Occipital lobe (tissue), 2 donors: ENCODE measurements around the gene ADAM12. TPM values are rescaled to one million over a fixed set of nuclear protein-coding genes. Genes with fewer than 3 reads are reported as not detected.
"Not testable (repeated sequence)": the region's sequence is repeated elsewhere in the genome, so short reads cannot be mapped to it uniquely, and the experiment has no call there.

Experiments used
- DNase-seq: peaks from one replicate; lab custom pipeline; 2025; lab: John Stamatoyannopoulos, UW
- total RNA-seq: library from RNA; depleted of rRNA; stranded (reverse); fragments of >200 nt; gene quantifications from one replicate; pipeline ENCODE4 v1.2.3, GENCODE V29; 2014

ADAM12 gene
- total RNA-seq, 1 donor from 2014 or later: 4.7 TPM

DNA sequence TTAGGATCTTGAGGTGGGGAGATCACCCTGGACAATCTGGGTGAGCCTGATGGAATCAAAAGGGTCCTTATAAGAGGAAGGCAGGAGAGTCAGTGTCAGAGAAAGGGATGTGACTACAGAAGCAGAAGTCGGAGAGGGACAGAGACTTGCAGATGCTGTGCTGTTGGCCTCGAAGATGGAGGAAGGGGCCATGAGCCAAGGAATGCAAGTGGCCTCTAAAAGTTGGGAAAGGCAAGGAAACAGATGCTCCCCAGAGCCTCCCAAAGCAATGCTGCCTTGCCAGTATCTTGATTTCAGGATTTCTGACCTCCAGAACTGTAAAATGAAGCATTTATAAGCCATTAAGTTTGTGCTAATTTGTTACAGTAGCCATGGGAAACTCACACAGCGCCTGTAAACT is 326.8 kb downstream of the ADAM12 start:
- DNase-seq: no peak

DNA sequence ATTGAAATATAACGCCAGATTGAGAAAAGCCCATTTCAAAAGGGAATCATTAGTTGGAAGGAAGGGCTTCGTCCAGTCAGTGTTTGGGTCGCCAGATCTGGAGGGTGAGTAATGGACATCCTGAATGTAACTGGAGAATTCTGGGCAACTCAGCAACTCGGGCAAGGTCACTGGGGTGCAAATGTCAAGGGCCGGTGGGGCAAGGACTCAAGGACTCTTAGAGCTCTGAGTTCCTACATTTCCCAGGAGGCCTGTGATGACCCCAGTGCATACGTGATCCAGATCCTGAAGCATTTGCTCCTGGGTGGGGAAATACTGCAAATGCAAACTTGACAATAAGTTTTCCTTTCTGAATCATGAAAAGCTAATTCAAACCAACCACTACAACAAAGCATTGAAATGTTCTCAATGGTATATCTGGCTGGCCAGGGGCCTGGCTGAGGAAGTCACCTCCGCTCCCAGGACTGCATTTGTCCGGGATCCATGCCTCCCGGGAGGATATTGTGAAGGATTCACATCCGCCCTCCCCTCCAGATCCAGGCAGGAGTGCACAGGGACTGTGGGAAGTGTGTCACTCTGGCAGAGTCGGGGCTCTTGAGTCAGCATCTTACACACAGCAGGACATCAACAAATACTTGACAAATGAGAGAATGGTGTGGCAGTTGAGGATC is 327.9 kb downstream of the ADAM12 start:
- DNase-seq: no peak

DNA sequence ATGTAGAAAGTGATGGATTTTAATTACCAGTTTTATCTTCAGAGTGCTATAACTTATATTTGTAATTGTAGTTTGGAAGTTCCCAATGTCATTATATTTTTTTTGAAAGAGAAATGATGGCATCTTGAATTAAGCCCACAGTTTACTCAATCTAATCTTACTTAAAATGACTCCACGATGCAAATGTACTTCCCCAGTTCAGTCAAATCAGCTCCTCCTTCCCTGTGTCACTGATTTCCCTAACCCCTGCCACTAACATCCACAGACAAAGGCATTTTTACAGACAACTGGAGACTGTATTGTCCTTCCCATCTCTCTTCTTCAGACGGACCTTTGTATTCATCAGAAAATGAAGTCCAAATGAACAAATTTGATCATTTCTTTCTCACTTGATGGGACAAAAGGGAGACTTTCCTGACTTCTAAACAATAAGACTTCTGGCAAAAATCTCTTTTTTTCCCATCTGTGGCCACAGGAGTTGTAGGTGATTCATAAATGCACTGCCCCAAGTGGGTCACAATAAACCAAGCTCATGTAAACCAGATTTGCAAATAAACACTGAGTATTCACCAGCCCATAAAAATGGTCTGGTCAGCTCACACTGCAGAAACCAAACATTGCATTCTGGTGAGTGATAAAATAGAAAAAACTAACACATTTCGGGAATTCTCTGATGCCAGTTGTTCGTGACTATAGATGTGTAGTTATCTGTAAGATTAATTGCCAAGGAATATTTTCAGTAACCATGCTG is 329.0 kb downstream of the ADAM12 start:
- DNase-seq: no peak

DNA sequence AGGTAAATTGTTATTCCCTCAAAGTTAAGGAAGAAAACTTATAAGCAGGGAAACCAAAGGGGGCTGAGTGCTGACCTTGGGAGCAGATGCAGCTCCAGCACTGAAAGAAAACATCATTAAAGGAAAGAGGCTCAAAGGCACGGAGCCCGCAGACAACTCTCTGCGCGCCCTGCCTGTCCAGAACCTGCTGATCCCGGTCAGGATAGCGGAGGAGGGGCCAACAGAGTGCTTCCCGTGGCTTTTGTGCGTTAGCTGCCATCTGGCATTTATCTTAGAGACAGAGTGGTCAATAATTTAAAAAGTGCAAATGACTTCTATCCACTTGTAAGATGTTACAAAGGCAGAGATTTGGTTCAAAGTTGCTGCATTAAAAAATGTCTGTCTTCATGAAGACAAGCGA is 329.8 kb downstream of the ADAM12 start:
- no peak for DNase-seq

DNA sequence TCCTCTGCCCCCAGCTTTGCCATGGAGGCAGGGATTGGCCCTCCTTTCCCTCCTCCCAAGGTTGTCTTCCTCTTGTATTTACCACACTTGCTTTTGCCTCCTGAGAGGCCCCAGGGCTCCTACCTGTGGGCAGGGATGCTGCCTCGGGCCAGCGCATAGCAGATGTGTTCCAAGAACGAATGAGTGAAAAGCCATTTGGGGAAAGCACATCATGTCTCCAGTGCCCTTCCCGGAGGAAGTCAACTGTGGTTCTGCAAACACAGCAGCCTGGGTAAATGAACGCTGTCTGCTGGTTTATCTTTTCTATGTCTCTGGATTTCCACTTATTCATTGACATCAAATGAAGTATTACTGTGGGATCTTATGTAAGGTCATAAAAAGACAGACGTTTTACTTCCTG is 330.2 kb downstream of the ADAM12 start:
- DNase-seq: no peak

DNA sequence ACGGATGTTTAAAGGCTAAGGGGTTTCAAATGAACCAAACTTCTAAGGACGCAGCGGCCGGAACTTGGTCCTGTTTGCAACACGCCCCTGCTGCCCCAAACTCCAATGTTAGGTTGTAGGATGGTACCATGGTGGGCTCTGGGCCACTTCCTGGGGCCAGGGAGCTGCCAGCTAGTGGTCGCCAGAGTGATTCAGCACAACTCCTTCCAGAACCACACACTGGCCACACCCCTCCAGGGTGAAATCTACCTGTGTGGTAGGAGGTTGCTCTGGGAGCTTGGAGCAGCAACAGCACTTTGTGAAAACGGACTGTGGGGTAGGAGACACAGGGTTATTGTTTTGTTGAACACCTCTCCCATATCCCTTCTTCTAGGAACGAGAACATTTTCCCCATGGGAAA is 330.8 kb downstream of the ADAM12 start:
- DNase-seq: no peak

DNA sequence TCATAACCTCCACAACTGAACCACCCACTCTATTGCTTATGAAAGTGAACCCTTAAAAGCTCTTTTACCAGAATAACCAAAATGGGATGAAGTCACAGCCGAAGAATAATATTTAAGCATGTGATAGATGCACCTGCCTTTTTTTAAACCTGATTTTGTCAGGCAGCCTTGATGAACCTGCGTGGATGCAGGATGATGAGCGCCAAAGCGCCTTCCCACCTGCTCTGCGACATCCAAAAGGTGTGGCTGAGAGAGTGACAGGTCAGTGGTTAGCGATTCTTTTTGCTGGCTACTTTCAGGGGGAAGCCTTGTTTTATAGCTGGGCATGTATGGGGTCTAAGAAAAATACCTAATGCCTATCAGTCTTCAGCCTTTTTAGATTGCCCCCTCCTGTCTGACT is 334.1 kb downstream of the ADAM12 start:
- no peak for DNase-seq

DNA sequence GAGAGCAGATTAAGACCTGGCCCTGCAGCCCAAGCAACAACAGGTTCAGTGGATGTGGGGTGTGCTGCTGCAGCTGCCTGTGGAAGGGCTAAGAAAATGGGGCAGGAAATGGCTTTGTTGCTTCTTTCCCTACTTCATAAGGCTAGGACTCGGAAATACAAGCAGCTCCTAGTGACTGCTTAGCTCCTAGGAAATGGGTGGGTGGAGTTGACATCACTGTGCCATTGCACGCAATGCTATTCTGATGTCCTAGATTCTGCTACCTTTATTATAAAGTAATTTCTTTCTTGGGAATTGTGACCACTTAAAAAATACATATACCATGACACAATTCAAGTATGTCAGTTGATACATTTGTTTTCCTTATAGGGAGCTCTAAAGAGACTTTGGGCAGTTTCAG is 336.1 kb downstream of the ADAM12 start:
- DNase-seq: no peak

DNA sequence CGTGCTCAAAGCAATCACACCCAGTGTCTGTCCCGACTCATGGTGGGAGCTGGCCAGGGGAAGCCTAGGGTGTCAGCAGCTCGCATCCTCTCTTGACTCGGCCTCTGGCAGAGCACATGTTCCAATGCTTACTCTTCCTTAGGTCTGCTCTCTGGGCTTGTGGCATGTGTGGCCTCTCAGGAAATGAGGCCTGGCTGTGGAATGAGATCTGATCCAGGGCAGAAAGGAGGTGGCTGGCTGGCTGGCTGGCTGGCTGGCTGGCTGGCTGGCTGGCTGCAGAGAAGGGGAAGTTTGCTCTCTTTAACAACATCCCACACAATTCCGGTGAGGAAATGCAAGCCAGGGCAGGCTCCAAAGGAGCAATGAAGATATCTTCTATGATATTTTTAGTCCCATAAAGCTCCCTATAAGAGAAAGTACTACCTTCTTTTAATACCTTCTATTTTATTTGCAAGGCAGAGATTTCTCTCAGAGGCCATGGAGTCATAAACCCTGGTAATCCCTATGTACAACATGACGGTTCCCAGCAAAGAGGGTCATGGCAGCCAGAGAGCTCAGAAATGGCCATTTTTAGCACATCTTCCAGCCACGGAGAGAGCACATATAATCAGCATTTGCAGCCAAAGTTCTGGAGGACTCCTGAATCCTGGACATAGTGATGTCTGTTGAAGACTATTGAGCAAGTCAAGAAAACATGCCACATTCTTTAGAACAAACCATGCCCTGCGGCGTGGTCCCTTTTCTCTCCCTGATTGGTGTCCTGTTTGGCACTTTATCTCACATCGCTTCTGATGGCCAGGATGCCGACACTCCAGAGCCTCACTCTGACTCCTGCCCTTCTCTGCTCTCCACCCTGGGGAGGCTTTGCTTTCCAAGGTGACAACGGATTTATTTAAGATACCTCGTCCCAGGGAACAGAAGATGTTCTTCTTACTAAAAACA is 338.2 kb downstream of the ADAM12 start:
- peak; percentile 30 for DNase-seq

DNA sequence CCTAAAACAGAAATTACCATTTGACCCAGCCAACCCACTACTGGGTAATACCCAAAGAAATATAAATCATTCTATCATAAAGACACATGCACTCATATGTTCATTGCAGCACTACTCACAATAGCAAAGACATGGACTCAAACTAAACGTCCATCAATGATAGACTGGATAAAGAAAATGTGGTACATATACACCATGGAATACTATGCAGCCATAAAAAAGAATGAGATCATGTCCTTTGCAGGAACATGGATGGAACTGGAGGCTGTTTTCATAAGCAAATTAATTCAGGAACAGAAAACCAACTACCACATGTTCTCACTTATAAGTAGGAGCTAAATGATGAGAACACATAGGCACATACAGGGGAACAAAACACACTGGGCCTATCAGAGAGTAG is 340.5 kb downstream of the ADAM12 start:
- not testable (repeated sequence) for DNase-seq

DNA sequence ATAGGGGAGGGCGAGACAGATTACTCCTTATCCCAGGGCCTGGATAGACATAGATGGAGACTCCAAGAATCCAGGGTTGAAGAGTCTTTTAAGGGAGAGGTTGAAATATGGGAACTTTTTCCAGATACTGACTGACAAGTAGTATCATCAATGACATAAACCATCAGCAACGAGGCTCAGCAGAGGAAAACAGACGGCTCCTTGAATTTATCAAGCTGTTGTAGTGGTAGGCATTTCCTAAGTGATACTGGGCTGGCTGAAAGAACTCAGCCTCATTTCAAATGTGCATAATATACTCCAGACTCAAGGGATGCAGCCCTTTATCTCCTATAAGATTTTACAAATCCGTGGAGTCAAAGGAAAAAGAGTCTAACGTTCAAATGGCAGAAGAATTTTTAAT is 341.4 kb downstream of the ADAM12 start:
- no peak for DNase-seq

DNA sequence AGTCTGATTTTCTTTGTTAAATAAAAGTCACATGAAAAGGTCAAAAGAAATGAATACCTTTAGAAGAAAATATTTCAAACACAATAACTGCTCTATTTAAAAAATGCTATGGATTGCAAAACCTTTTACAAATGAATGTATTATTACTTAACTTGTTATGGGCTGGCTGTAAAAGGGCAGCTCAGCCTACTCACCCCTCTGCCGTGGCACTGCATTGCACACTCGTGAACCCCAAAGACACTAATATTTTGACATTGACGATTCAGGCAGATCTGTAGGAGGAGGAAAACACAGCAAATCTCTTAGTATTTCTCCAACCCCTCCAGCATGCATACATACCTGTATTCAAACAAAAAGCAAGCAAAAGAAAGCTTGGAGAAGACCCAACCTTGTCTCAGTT is 342.4 kb downstream of the ADAM12 start:
- DNase-seq: no peak

DNA sequence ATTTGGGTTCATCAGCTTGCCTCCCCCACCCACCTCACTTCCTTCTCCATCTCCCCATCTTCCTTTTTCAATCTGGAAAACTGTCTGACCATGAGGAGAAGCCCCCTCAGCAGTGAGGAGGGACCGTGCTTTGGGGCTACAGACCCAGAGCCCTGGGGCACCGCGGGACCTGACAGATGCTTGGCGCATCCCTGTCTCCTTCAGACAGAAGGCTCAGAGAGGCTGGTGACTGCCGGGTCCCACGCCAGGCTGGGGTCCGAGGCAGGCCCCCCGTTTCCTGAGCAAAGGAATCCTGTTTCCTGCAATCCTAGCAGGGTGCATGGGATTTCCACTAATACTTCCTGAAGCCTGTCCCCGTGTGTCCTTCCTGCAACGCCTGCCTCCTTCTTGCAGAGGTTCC is 344.9 kb downstream of the ADAM12 start:
- no peak for DNase-seq

DNA sequence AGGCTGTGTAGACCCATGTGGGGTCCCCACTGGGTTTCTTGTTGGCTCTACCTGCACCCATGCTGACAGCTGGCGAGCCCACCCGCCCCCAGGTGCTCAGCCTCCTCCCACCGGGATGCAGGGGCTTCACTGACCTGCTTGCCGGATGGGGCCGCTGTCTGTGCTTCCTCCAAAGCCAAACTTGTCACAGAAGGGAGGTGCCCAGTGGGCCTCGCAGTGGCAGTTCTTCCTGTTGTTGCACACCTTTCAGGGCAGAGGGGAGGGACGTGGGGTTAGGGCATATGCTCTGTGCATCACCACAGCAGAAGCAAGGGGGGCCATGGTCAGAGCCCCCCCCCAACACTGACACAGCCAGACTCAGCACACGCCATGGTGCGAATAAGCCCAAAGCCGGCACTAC is 345.4 kb downstream of the ADAM12 start:
- DNase-seq: no peak

DNA sequence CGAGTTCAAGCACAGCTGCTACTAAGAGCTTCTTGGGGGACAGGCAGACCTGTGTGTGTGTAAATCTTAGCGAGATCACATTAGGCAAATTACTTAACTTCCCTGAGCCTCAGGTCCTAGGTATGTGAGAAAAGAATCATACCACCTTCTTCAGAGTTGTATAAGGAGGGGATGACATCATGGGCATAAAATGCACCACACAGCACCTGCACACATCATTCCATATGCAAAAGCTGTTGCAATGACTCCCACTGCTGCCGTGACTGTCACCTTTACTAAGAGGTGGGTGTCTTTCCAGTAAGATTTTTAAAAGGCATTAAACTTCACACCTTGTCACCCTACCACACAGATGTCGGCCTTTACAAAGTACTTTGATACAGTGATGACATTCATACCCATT is 345.9 kb downstream of the ADAM12 start:
- no peak for DNase-seq

DNA sequence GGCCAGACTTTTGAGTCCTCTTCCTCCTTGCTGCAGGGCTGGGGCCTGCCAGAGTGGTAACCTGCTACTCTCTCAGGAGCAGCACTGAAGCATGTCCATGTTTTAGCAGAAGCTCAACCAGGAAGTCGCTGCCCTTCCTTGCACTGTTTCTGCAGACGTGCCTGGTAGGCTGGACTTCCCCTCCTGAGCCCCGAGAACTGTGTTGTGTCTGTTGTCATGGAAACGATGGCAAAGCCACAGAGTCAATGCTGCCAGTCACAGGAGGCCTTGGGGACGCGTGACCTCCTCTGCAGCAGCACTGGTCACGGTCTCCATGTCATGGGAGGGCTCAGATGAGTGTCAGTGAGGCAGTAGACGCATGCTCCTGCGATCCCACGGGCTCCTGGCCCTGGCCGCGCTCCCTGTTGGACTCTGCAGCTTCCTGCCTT is 346.5 kb downstream of the ADAM12 start:
- peak; percentile 35 for DNase-seq

DNA sequence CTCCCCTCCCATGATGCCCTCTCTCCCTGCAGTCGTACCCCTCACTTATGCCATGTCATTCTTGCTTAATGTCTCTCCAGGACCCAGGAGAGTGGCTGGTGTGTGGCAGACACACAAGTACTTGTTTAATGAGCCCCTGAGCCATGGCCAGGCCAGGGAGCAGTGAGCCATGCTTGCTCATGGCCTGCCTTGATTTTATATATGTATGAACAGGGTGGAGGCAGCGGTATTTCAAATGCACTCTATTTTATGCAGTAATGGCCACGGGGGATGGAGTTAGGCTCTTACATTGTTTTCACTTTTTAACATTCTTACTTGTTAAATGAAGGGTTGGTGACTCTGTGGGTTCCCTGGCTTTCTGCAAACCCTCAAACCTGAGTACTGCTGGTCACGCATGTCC is 347.2 kb downstream of the ADAM12 start:
- no peak for DNase-seq

DNA sequence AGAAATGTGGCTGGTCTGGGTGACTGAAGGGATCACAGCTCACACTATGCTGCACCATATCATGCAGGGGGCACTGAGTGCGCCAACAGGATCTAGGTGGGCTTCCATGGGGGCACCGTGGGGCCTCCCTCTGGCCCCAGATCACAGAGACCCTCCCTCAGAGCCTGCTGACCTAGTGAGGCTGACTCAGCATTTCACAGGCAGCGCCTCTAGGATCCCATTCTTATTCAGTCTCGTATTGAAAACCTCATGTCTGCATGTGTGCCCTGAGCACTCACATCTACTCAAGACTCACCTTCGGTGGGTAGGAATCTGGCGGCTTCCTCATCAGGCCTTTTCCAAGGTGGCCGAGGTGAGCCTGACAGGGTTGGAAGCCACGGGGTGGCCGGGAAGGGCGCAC is 350.3 kb downstream of the ADAM12 start:
- DNase-seq: no peak

DNA sequence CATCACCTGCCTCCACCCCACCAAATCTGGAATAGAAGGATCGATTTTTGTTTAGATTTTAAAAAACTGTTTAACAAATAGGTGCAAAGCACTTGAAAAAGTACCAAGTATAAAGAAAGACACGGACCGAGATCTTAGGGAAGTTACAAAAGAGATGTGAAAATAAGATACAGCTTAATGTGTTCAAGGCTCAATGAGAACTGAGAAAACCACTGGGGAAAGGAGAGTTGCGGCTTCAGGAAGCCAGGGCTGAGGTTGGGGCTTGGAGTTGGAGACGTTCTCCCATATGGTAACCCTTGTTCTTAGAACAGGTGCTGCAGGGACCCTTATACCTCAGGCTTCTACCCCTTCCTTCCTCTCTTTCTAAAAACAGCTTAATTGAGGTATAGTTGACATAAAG is 351.8 kb downstream of the ADAM12 start:
- DNase-seq: no peak

DNA sequence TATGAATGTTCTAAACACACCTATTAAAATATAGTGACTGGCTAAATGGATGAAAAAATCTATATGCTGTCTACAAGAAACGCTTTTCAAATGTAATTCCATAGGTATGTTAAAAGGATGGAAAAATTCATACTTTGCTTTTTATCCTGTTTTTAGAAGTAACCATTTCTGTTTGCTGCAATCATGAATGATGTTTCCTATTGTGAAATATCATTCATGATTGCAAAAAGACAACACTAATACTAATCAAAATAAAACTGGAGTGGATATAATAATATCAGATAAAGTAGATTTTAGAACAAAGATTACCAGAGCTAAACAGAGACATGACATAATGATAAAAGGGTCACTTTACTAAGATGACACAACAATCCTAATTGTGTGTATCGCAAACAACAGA is 353.7 kb downstream of the ADAM12 start:
- DNase-seq: no peak

DNA sequence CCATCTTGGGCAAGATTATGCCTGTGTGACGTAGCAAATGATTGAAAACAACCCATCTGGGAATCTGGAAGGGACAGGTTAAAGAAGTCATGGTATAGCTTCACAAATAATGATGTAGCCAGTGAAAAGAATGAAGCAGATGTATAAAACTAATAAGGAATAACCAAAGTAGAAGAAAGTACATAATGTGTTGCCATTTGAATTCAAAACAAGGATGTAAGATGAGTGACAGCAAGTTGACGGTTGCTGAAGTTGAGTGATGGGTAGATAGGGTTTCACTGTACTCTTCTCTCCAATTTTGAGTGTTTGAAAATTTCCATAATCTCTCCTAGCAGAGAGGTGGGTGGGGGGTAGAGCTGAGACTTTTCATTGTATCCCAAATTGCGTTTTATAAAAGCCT is 358.3 kb downstream of the ADAM12 start:
- DNase-seq: no peak

DNA sequence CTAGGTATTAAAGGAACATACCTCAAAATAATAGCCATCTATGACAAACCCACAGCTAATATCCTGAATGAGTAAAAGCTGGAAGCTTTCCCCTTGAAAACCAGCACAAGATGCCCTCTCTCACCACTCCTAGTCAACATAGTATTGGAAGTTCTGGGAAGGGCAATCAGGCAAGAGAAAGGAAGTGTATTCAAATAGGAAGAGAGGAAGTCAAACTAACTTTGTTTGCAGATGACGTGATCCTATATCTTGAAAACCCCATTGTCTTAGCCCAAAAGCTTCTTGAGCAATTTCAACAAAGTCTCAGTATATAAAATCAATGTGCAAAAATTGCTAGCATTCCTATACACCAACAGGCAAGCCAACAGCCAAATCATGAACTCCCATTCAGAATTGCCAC is 360.6 kb downstream of the ADAM12 start:
- DNase-seq: no peak
